Globus pallidus (tissue), 1 donor: Measurements from ENCODE around the gene TTR.
A peak's percentile ranks its signal among the peaks of the same experiment; 100 is the strongest.

Experiments used
- DNase-seq: peaks from one replicate; pipeline ENCODE4 v3.0.0-alpha.2; 2015; ENCODE audit warnings: low spot score

The TTR gene

DNA sequence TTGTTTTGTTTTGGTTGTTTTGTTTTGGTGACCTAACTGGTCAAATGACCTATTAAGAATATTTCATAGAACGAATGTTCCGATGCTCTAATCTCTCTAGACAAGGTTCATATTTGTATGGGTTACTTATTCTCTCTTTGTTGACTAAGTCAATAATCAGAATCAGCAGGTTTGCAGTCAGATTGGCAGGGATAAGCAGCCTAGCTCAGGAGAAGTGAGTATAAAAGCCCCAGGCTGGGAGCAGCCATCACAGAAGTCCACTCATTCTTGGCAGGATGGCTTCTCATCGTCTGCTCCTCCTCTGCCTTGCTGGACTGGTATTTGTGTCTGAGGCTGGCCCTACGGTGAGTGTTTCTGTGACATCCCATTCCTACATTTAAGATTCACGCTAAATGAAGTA is at the start of gene TTR:
TTR (plus strand) TSS at position 250 of the 400 bp plus-strand sequence; CDS start at position 276, 26 bp downstream.
- no peak for DNase-seq

DNA sequence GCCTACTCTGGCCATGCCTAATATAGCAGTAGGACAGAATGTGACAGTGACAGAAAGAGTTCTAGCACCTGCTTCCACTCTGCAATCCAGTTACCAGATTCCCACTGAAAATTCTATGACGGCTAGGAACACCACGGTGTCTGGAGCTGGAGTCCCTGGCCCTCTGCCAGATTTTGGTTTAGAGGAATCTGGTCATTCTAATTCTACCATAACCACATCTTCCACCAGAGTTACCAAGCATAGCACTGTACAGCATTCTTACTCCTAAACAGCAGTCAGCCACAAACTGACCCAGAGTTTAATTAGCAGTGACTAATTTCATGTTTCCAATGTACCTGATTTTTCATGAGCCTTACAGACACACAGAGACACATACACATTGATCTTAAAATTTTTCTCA is 45.2 kb upstream of the TTR start:
- DNase-seq: no peak

DNA sequence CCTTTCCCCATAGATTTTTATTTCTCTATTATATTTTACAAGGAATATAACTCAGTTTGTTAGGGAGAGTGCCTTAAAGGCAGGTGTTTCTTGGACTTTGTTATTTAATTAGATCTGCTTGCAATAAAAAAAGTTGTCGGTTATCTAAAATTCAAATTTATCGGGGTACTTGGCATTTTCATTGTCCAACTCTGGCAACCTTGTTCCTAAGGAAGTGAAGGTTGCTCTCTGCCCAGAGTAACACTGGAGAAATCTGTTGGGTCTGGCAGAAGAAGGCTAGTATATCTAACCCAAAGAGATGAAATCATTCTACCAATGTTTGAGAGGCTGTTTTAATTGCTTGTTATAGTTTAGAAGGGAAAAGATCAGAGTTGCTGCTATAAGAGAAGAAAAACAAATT is 42.8 kb upstream of the TTR start:
- DNase-seq: no peak

DNA sequence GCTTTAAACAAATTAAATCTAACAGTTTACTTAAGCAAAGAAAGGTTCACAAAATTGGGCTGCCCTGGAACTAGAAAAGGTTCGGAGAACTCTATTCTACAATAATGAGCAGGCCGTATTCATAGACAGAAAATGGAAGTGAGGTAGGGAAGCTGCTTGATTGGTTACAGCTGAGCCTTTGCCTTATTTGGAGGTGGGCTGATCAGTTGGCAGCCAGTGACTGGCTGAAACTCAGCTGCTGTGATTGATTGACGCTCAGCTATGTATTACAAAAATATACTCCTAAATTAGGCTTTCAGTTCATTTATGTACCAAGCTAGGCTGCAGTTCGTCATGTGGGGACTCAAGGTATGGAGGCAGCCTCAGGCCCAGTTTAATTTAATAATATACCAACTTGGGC is 42.3 kb upstream of the TTR start:
- no peak for DNase-seq

DNA sequence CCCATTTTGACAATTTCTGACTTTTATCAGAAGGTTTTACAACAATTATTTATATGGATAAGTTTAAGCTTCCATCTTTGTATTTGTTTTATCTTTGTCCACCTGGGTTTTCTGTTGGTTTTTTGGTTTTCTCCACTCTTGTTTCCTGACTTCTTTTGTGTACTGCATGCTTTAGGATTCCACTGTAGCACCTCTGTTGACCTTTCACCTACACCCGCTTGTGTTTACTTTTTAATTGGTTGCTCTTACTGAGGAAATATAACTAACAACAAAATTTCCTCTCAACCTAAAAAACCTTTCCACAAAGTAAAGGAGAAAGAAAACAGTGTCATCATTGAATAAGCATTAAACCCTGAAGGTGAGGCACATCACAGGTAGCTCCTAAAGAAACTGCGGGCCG is 39.8 kb upstream of the TTR start:
- no peak for DNase-seq

DNA sequence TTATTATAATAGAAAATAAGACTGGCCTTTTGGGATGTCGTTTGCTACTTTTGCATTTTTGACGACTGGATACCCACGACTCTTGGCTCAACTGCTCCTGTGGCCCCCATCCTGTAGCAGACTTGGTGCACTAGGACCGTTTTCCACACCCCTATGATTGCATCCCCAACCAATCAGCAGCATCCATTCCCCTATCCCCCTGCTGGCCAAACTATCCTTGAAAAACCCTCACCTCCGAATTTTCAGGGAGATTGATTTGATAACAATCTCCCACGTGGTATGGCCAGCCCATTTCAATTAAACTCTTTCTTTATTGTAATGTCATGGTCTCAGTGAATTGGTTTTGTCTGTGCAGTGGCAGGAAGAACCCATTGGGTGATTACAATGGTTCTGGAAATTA is 37.9 kb upstream of the TTR start:
- no peak for DNase-seq

DNA sequence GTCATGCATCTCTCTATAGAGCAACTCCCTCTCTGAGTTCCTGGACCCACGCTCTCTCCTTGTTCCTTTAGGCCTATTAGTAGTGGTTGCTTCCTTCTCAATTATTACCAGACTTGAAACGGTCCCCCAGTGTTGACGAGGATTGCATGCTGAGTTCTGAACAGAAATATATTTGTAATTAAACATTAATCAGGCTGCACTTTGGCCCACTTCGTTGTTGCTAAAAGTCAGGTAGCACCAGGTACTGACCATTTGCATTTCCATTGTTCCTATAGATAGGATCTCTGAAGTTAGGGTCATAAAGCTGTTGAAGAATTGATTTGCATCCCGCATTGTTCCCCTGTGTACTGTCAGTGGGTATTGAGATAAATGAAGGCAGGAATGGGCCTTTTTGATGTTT is 36.9 kb upstream of the TTR start:
- no peak for DNase-seq

DNA sequence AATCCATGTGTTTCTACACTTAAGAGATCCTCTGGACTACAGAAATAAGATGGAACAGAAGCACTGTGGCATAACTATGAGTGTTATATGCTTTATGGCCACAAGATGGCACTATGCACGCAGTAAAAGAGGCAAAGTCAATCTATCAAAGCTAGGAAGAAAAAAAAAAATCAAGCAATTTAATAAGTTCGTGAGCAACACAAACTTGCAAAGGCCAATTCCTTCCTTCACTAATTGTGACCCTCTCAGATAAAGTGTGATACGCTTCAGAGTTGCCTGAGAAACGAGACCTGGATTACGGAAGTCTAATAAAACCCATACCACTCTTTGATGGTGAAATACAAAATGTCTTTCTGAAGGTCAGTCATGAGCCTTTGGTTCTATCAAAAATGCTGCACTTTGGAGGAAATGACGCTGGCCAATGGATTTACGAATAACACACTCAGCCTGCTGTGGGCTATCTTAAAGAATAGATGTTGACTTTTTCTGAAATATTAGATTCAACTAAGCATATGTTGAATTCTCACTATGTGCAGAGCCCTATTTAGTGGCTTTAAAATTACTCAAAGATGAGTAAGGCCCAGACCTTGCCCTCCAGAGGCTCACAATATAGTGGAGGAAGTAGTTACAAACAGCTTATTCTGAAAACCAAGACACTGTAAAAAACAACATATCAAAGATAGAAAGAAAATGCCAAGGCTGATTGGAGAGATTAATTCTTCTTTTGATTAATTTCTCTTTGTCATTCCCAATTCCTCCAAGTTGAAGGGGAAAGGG is 35.5 kb upstream of the TTR start:
- DNase-seq: peak; percentile 52

DNA sequence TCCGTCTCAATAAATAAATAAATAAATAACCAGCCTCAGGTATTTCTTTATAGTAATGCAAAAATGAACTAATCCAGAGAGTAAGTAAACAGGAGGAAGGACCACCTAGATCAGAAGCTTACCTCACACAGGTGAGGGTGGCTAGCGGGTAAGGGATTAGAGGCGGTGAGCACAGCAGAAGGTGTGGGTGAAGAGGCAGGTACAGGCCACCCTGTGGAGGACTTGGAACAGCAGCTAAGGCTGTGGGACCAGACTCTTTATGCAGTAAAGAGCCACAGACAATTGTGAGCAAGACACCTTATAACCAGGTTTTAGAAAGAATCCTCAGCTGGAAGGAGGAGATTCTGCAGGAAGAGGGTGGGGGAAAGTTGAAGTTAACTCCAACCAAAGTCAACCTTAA is 34.2 kb upstream of the TTR start:
- DNase-seq: no peak

DNA sequence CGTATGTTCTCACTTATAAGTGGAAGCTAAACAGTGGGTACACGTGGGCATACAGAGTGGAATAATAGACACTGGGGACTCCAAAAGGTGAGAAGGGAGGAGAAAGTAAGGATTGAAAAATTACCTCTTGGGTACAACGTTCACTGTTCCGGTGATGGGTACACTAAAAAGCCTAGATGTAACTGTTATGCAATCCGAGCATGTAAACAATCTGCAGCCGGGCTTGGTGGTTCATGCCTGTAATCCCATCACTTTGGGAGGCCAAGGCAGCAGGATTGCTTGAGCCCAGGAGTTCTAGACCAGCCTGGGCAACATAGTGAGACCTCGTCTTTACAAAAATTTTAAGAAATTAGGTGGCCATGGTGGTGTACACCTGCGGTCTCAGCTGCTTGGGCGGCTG is 33.1 kb upstream of the TTR start:
- no peak for DNase-seq

DNA sequence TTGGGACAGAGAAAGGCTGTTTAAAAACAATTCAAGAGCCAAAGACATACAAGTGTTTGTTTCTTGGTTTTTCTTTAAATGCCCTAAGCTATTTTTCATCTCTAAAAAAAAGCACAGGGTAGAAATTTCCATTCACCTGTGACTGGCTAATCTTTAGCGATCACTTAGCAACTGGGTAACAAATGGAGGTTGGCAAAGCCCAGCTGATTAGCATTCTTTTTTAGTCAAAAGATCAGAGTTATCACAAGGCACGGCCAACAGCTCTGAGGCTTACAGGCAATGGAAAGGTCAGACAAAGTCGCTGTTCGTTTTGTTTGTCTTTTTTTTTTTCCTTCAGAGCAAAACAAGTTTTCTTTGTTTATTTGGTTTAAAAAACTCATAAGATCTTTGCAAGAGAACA is 29.0 kb upstream of the TTR start:
- no peak for DNase-seq

DNA sequence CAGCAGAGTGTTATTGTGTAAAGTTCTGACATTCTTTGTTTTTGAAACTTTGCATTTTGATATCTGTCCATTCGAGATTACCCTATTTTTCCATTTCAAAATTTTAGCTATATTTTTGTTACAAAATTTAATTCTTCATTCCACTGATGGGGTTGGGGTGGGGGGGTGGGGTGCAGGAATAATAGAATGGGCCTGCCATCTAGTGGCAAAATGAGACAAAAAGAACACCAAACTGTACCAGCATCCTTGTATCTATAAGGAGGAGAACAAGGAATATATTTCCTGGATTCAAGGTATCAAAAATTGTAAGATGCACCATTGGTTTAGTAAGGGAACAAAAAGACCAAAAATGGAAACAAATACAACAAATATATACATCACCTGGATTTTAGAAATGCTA is 27.9 kb upstream of the TTR start:
- no peak for DNase-seq

DNA sequence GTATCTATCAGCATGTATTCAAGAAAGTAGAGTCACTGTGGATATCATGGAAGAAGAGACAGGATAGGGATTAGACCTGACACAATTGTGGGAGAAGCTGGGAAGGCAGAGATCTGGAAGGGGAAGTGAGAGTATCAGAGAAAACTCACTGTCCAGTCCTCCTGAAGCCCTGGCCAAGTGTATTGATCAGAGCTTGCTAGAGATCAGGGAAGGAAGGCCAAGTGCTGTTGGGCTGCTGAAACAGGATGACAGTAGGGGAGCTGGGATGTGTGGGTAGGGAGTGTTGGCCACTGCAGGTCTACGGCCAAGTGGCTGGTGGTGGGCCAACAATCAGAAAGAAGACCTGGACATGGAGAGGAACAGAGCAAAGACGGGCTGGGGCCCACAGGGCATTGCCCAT is 26.3 kb upstream of the TTR start:
- DNase-seq: no peak

DNA sequence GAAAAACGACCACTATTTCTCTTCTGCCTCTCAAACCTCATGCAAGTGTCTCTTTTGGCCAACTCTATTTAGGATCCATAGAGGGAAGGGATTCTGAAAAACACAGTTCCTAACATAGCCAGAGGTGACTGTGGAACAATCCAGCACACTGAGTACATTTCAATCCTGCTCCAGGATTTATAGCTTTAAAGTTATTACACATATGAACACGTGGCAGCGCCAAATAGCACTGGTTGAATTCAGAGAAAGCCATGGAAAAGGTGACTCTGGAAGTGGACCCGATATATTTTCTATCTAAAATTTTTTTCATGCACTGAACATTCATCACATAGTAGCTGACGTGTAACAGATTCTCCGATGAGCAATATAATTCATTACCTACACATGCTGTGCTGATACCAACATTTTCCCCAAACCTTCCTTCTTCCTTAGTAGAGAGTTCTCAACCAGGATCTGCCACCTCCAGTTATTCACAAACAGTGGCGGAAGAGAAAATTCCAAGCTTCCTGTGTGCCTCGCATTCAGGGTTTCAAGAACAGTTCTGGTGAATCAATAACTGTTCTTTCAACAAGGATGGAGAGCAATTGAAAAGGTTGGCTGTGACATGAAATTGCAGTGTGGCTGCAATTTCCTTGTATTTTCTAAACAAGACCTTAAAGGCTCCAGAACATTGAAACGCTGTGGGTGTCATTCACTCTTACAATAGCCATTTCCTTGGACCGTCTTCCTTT is 25.7 kb upstream of the TTR start:
- no peak for DNase-seq

DNA sequence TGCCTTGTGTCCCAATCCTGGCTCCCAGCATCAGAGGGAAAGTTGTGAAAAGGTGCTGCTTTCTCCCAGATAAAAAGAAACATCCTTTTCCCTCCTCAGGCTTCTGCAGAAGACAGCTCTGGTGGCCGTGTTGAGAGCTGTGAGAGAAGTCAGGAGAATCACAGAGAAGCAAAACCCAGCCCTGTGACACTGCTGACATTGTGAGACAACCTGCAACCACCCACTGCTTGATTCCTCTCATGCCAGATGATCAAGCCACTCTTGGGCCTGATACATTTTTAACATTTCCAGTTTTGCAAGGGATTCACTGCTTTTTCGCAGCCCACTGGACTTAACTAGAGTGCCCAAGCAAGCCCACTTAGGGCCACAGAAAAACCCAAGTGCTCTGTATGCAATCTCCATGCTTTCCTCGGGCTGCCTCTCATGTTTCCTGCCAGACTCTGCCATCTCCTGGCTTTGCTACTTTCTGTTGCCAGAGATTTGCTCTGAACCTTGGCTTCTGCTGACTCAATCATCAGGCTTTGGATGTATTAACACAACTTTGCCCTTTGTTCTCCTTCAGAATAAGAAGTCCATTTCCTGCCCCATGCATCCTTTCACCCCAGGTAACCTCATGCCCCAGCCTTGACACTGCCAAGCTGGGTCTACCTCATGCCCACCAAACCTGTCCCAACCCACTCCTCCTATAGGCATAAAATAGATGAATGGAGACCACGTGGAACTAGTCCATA is 24.9 kb upstream of the TTR start:
- DNase-seq: no peak

DNA sequence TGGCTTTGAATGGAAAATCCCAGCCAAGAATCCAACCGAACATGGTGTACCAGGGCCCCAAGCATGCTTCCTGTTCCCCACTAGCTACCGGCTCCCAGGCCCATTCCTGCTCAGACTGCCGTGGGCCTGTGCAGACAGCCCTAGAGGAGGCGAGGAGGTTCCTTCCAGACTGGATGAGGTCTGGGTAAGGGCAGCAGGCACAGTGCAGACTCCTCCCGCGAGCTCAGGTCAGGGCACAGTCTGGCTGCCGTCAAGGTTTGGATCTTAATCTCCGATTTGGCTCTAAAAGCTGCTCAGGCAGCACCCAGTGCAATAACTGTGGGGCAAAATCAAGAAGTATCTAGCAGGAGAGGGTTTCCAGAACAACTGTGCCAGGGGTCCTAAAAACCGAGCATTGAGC is 19.3 kb upstream of the TTR start:
- DNase-seq: no peak

DNA sequence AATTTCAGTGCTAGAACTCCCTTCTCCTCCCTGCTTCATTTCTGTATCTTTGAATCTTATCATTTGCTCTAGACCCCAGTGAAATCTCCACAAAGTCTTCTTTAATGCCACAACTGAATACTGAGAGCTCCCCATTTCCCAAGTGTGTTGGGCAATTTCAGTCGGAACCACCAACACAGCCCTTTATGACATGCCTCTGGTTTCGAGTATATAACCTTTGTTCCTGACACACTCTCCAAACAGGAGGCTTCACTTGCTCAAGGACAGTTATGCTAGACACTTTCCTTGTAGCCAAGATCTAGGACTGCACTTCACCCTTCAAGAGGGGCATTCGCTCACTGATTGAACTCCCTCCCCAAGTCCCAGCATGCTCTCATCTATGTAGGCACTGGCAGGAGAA is 18.6 kb upstream of the TTR start:
- no peak for DNase-seq

DNA sequence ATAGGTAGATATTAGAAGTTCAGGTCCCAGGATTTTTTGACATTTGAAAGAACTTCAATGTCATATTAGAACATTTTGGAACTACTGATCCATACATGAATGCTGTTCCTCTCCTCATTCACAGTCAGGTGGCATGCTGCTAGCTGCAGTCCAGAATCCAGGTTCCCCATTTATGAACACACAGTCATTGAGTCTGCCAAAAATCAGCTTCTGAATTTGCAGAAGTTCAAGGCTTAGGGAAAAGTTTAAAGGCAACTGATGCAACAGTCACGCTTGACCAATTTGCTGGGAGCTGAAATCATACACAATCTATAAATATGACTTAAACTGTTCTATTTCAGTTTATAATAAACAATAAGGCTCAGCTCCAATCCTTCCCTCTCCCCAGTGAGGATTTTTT is 17.3 kb upstream of the TTR start:
- DNase-seq: no peak

DNA sequence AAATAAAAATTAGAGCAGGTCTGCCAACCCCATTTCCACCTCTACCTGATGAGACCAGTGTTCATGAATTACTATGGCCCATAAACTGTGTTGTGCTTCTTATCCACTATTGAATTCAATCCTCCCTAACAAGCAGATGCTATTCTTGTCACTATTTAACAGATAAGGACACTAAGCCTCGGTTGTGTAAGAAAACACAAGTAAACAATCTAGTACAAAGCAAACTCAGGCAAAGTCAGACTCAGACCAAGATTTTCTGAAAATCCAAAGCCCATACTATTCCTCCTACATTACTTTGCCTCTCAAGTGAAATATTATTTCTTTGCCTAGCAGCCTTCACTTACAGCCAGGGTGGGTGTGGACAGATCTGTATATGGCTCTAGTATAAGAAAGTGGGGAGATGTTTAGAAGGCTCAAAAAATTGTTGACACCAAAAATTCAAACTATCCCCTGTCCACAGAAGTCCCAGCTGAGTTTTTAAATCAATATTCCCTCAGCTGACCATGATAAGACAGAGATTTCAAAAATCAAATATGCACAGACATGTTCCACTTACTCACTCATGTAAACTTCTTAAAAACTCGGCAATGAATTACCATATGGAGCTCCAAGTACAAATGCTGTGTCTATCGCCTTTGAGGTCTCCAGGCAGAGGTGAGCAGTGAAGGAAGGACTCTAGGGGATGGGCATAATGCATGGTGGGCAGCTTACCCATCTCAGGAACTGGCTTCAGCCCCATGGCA is 16.0 kb upstream of the TTR start:
- DNase-seq: no peak

DNA sequence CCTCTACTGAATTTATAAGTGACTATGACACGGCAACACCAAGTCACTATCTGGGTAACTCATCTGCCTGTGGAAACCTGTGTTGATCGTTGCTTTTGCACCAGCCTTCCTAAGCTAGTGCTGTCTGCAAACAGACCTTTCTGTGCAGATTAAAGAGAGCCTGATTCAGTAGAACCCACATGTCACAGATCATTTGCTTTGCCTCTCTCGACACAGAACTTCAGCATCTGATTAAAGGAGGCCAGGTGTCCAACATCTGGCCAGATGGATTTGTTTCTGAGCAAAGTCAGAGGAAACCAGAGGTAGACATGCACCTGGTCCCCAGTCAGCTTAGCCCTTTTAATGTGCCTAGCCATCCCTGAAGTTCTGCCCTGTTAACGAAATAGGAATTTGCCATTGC is 15.0 kb upstream of the TTR start:
- no peak for DNase-seq

DNA sequence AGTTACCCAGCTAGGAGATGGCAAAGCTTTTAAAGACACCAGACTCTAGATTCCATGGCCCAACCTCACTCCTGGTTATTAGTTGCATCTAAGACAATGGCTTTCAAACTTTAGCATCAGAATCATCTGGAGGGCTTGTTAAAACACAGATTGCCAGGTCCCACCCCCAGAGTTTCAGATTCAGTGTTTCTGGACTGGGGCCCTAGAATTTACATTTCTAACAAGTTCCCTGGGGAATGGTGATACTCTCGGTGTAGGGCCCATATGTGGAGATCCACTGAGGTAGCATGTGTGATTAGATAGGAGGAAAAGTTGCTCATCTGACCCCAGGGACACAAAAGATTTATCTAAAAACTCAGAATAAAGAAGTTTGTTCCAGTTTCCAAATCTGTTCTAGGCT is 14.5 kb upstream of the TTR start:
- no peak for DNase-seq

DNA sequence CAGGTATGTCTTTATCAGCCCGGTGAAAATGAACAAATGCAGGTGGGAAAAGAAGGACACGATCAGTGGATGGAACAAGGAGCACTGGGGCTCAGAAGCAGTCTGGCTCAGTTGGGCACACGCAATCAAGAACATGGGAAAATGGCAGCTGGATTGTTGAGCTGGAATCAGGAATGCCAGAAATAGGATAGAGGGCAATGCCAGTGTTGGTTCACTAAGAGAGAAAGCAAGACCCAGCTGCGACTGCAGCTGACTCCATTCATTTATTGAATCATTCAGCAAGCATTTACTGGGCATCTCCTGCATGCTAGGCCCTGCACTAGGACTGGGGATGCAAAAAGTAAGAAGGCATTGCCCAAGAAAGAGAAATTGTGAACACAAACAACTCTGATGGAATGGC is 13.6 kb upstream of the TTR start:
- no peak for DNase-seq
